Keratinocyte (primary cell): ENCODE results near the gene EFCAB8. TPM values are rescaled to one million over a fixed set of nuclear protein-coding genes. Genes with fewer than 3 reads are reported as not detected.

Experiments used
- DNase-seq: peaks from one replicate; pipeline ENCODE4 v3.0.0-alpha.2; 2011; ENCODE audit warnings: low read depth, missing footprints, low spot score
- FAIRE-seq: peaks from 2 replicates; lab custom pipeline; 2011; peaks lifted over from hg19 to GRCh38; lab: Jason Lieb, UNC
- H2AFZ ChIP-seq: 2 replicates; pipeline ENCODE4 v1.6.0; 2012; ENCODE audit warnings: low read length, control low read depth, inconsistent platforms; ENCODE audit not compliant: control insufficient read depth
- H3K27ac ChIP-seq: 2 replicates; pipeline ENCODE4 v1.5.1; 2011; ENCODE audit warnings: low read length; ENCODE audit not compliant: control insufficient read depth, insufficient read depth
- H3K27me3 ChIP-seq: 3 replicates; pipeline ENCODE4 v1.6.0; 2011; ENCODE audit warnings: low read length; ENCODE audit not compliant: control insufficient read depth, insufficient read depth; ENCODE audit errors: extremely low read depth
- H3K36me3 ChIP-seq, 2 experiments: 2 replicates in 1 of 2; 3 replicates in 1 of 2; pipeline ENCODE4 v1.5.1; 2011; ENCODE audit warnings: low read length in 2 of 2, mild to moderate bottlenecking in 1 of 2; ENCODE audit not compliant: control insufficient read depth in 2 of 2, insufficient read depth in 2 of 2; ENCODE audit errors: extremely low read depth in 1 of 2
- H3K4me1 ChIP-seq: 3 replicates; pipeline ENCODE4 v1.5.1; 2011; ENCODE audit warnings: low read length; ENCODE audit not compliant: control insufficient read depth, insufficient read depth; ENCODE audit errors: extremely low read depth
- H3K4me2 ChIP-seq: 3 replicates; pipeline ENCODE4 v1.6.0; 2011; ENCODE audit warnings: low read depth, low read length; ENCODE audit not compliant: control insufficient read depth, insufficient read depth; ENCODE audit errors: extremely low read depth
- H3K4me3 ChIP-seq, 3 experiments: fragments of 200-600 bp in 1 of 3; sonication (generic) in 1 of 3; 2 replicates in 2 of 3; 3 replicates in 1 of 3; pipeline ENCODE4 v1.5.1; 2011 to 2016; ENCODE audit warnings: low read length in 3 of 3, mild to moderate bottlenecking in 3 of 3, control low read depth in 2 of 3, inconsistent platforms in 1 of 3, low read depth in 1 of 3, mixed read lengths in 1 of 3, mixed run types in 1 of 3, moderate library complexity in 1 of 3; ENCODE audit not compliant: control insufficient read depth in 2 of 3, insufficient read depth in 2 of 3; ENCODE audit errors: extremely low read depth in 1 of 3
- H3K79me2 ChIP-seq: 2 replicates; pipeline ENCODE4 v1.6.0; 2012; ENCODE audit warnings: low read length; ENCODE audit not compliant: control insufficient read depth, insufficient read depth
- H3K9ac ChIP-seq: 3 replicates; pipeline ENCODE4 v1.6.0; 2011; ENCODE audit warnings: low read length; ENCODE audit not compliant: control insufficient read depth, insufficient read depth; ENCODE audit errors: extremely low read depth
- H3K9me1 ChIP-seq: 3 replicates; pipeline ENCODE4 v1.6.0; 2011; ENCODE audit warnings: low read length; ENCODE audit not compliant: control insufficient read depth, insufficient read depth; ENCODE audit errors: extremely low read depth
- H3K9me3 ChIP-seq: 2 replicates; pipeline ENCODE4 v1.5.1; 2012; ENCODE audit warnings: low read depth, low read length; ENCODE audit not compliant: control insufficient read depth
- H4K20me1 ChIP-seq: 3 replicates; pipeline ENCODE4 v1.6.0; 2011; ENCODE audit warnings: low read length; ENCODE audit not compliant: control insufficient read depth, insufficient read depth; ENCODE audit errors: extremely low read depth
- CTCF ChIP-seq, 3 experiments: IDR thresholded peaks in 1 of 3; conservative IDR thresholded peaks in 1 of 3; optimal IDR thresholded peaks in 1 of 3; 2 replicates in 2 of 3; 3 replicates in 1 of 3; pipeline versions ENCODE3 to v1.5.1; 2011; ENCODE audit warnings: low read length in 3 of 3, mild to moderate bottlenecking in 3 of 3, moderate library complexity in 2 of 3, control low read depth in 1 of 3, inconsistent platforms in 1 of 3; ENCODE audit not compliant: insufficient read depth in 2 of 3; ENCODE audit errors: extremely low read depth in 1 of 3
- EZH2 ChIP-seq: IDR thresholded peaks from one replicate; pipeline ENCODE4 v1.6.1; 2012; ENCODE audit warnings: inconsistent platforms, mild to moderate bottlenecking, low read length, moderate library complexity
- dilution Hi-C: fragments of 300-500 bp; cut with MboI; formaldehyde crosslinking; loops from one replicate; pipeline ENCODE4 v1.7.0; 2020; ENCODE audit warnings: low sequenced_read_pairs; ENCODE audit not compliant: extremely low pct_ligation_motif_present
- polyA plus RNA-seq, 5 experiments: library from polyadenylated mRNA; depleted of rRNA in 3 of 5; stranded (reverse) in 3 of 5; stranded (forward) in 1 of 5; unstranded in 1 of 5; fragments of >200 nt; gene quantifications; 1 replicate in 1 of 5; 2 replicates in 3 of 5; 3 replicates in 1 of 5; pipeline versions ENCODE4 v1.2.1 to v1.2.3, GENCODE V29; 2011 to 2012; ENCODE audit warnings: missing spikeins in 2 of 5, low read depth in 1 of 5, low replicate concordance in 1 of 5

EFCAB8 gene
- polyA plus RNA-seq, 1 donor (not counting 4 experiments of a cell fraction or from before 2014, with no cell fraction given), result 0.03 TPM

GRCh38 chr20:32970115-32970972 is 111.6 kb downstream of the EFCAB8 start:
- H3K4me3 ChIP-seq, result no peak overlapping the region
- no peaks in the 10 kb centered on the region for H3K36me3 ChIP-seq
- H3K27me3 ChIP-seq, result no peaks in the 10 kb centered on the region
- H3K4me1 ChIP-seq, result no peaks in the 10 kb centered on the region
- no peak overlapping the region for H3K9ac ChIP-seq
- no peaks in the 10 kb centered on the region for H3K9me3 ChIP-seq
- TF ChIP-seq CTCF (optimal IDR thresholded peaks at IDR 0.05 in 1 of 3, IDR thresholded peaks at IDR 0.05 in 1 of 3, conservative IDR thresholded peaks at IDR 0.05 in 1 of 3; ENCODE audit: extremely low read depth in 1 of 3, insufficient read depth in 2 of 3, low read length in 3 of 3) (no peak), EZH2 (no peak)
- no peak overlapping the region for H3K4me2 ChIP-seq
- dilution Hi-C loops, result no loop called here
- H3K79me2 ChIP-seq, result no peaks in the 10 kb centered on the region
- no peaks in the 10 kb centered on the region for H4K20me1 ChIP-seq
- no peak overlapping the region for H2AFZ ChIP-seq
- FAIRE-seq (no peak), DNase-seq (no peak)
- no peaks in the 10 kb centered on the region for H3K9me1 ChIP-seq
- H3K27ac ChIP-seq, result no peak overlapping the region

GRCh38 chr20:32970973-32971300 is 112.2 kb downstream of the EFCAB8 start:
- H3K79me2 ChIP-seq, result no peaks in the 10 kb centered on the region
- no peak overlapping the region for H2AFZ ChIP-seq
- no peaks in the 10 kb centered on the region for H3K9me3 ChIP-seq
- H3K27ac ChIP-seq, result no peak overlapping the region
- no peaks in the 10 kb centered on the region for H4K20me1 ChIP-seq
- no peak overlapping the region for H3K9ac ChIP-seq
- H3K4me1 ChIP-seq, result no peaks in the 10 kb centered on the region
- H3K27me3 ChIP-seq, result no peaks in the 10 kb centered on the region
- H3K4me3 ChIP-seq, result no peak overlapping the region
- FAIRE-seq, result no peak
- H3K9me1 ChIP-seq, result no peaks in the 10 kb centered on the region
- no peak for TF ChIP-seq CTCF (optimal IDR thresholded peaks at IDR 0.05 in 1 of 3, IDR thresholded peaks at IDR 0.05 in 1 of 3, conservative IDR thresholded peaks at IDR 0.05 in 1 of 3; ENCODE audit: extremely low read depth in 1 of 3, insufficient read depth in 2 of 3, low read length in 3 of 3)
- no peak for TF ChIP-seq EZH2
- no peak overlapping the region for H3K4me2 ChIP-seq
- H3K36me3 ChIP-seq, result no peaks in the 10 kb centered on the region
- no peak for DNase-seq
- dilution Hi-C loops, result no loop called here
